Caco-2 (cell line): Measurements from ENCODE around the gene ZNF79. TPM values are rescaled to one million over a fixed set of nuclear protein-coding genes. Genes with fewer than 3 reads are reported as not detected.

Source experiments
- BruUV-seq: library from RNA; stranded (reverse); fragments of 400-500 nt; replicated peaks from 2 replicates; lab custom pipeline; 2021; lab: Mats Ljungman, UMichigan
- CTCF ChIA-PET: fragments of 300-600 bp; sonication (Branson Sonifier 250); formaldehyde crosslinking; loops from one replicate; lab custom pipeline; 2022; ENCODE audit warnings: antibody characterized with exemption; lab: Charles Lee
- POLR2A ChIA-PET: fragments of 300-600 bp; sonication (Branson Sonifier 250); formaldehyde crosslinking; loops from one replicate; lab custom pipeline; 2022; ENCODE audit warnings: antibody characterized with exemption; lab: Charles Lee
- DNase-seq, 2 experiments: peaks; one replicate each; pipeline versions ENCODE4 v3.0.0 to v3.0.0-alpha.2; 2020 to 2022
- H3K27me3 ChIP-seq: replicated peaks from 2 replicates; pipeline ENCODE4 v1.6.0; 2011; ENCODE audit warnings: low read length; ENCODE audit not compliant: control insufficient read depth, insufficient read depth
- H3K36me3 ChIP-seq: 2 replicates; pipeline ENCODE4 v1.5.1; 2011; ENCODE audit warnings: low read length; ENCODE audit not compliant: control insufficient read depth, insufficient read depth
- H3K4me1 ChIP-seq: fragments of 250-450 bp; sonication (Bioruptor Pico); 2 replicates; pipeline ENCODE4 v1.5.1; 2020; ENCODE audit warnings: mild to moderate bottlenecking
- H3K4me3 ChIP-seq: 2 replicates; pipeline ENCODE4 v1.5.1; 2011; ENCODE audit warnings: low read depth, mild to moderate bottlenecking, control low read depth, low read length
- H3K9me3 ChIP-seq: fragments of 250-450 bp; sonication (Bioruptor Pico); 2 replicates; pipeline ENCODE4 v1.5.1; 2020; ENCODE audit warnings: mild to moderate bottlenecking, moderate library complexity
- H3K27ac Mint-ChIP-seq: one replicate; pipeline ENCODE4 v1.8.0; 2022; ENCODE audit warnings: mixed read lengths; ENCODE audit not compliant: unreplicated experiment
- H3K27me3 Mint-ChIP-seq: one replicate; pipeline ENCODE4 v1.8.0; 2022; ENCODE audit warnings: mixed read lengths; ENCODE audit not compliant: insufficient read depth, unreplicated experiment
- H3K36me3 Mint-ChIP-seq: one replicate; pipeline ENCODE4 v1.8.0; 2022; ENCODE audit warnings: mild to moderate bottlenecking, mixed read lengths; ENCODE audit not compliant: insufficient read depth, unreplicated experiment
- H3K4me1 Mint-ChIP-seq: one replicate; pipeline ENCODE4 v1.8.0; 2022; ENCODE audit warnings: low read depth, mixed read lengths; ENCODE audit not compliant: unreplicated experiment
- H3K4me3 Mint-ChIP-seq: one replicate; pipeline ENCODE4 v1.8.0; 2022; ENCODE audit warnings: mild to moderate bottlenecking, moderate library complexity, mixed read lengths; ENCODE audit not compliant: unreplicated experiment
- H3K9me3 Mint-ChIP-seq: one replicate; pipeline ENCODE4 v1.8.0; 2022; ENCODE audit warnings: mixed read lengths; ENCODE audit not compliant: unreplicated experiment
- CTCF ChIP-seq, 2 experiments: fragments of 200-600 bp in 1 of 2; IDR thresholded peaks; 1 replicate in 1 of 2; 2 replicates in 1 of 2; pipeline versions ENCODE4 v1.5.1 to v1.8.0; 2011 to 2022; ENCODE audit warnings: antibody characterized with exemption in 1 of 2, control low read depth in 1 of 2, inconsistent platforms in 1 of 2, low read depth in 1 of 2, low read length in 1 of 2, mild to moderate bottlenecking in 1 of 2, moderate library complexity in 1 of 2; ENCODE audit not compliant: insufficient read depth in 1 of 2, severe bottlenecking in 1 of 2, unreplicated experiment in 1 of 2
- intact Hi-C: fragments of 100-400 bp; cut with micrococcal nuclease; formaldehyde crosslinking; loops from one replicate; pipeline ENCODE4 v1.10.0; 2022; ENCODE audit not compliant: unreplicated experiment
- total RNA-seq: library from RNA; stranded (reverse); gene quantifications from 2 replicates; pipeline ENCODE4 v1.2.3, GENCODE V29; 2022

ZNF79 gene
- total RNA-seq, 1 experiment from 2014 or later, result 9.2 TPM

GRCh38 chr9:127392166-127392565, 32.0 kb upstream of the ZNF79 start:
- peak overlapping the region; percentile 80 for H3K27ac Mint-ChIP-seq
- CTCF ChIA-PET, result no interaction called here
- no peaks in the 10 kb centered on the region for H3K9me3 ChIP-seq
- intact Hi-C loops, result loop anchor here (10.0 kb wide), 1 partner anchor 107 kb away; no protein-coding TSS in a partner anchor
- no peaks in the 10 kb centered on the region for H3K9me3 Mint-ChIP-seq
- H3K27me3 ChIP-seq, result no peaks in the 10 kb centered on the region
- no peak overlapping the region for H3K4me3 ChIP-seq
- BruUV-seq, result no TSS peak
- TF ChIP-seq CTCF (IDR thresholded peaks at IDR 0.05; ENCODE audit: insufficient read depth in 1 of 2, low read depth in 1 of 2, low read length in 1 of 2, severe bottlenecking in 1 of 2, unreplicated experiment in 1 of 2), result no peak
- no peaks in the 10 kb centered on the region for H3K36me3 ChIP-seq
- peaks cover 47% of the 10 kb centered on the region for H3K4me1 Mint-ChIP-seq
- no peaks in the 10 kb centered on the region for H3K27me3 Mint-ChIP-seq
- H3K4me1 ChIP-seq, result peaks cover 71% of the 10 kb centered on the region
- peaks cover 33% of the 10 kb centered on the region for H3K36me3 Mint-ChIP-seq
- peak in 1 of 2 experiments; percentile 26 for DNase-seq
- POLR2A ChIA-PET, result interaction anchor here (1.0 kb wide), 1 partner anchor 12 kb away, joined by 3 read pairs; no protein-coding TSS in a partner anchor
- peak overlapping the region; percentile 5 for H3K4me3 Mint-ChIP-seq

- ChIA-PET POLR2A (interaction anchor here (0.5 to 1.0 kb wide), 3 partner anchors 11 to 32 kb away, joined by 3 read pairs; no protein-coding TSS in a partner anchor), CTCF (interaction anchor here (1.4 kb wide), 1 partner anchor 32 kb away, joined by 5 read pairs; no protein-coding TSS in a partner anchor)
- Histone ChIP-seq H3K27me3 (no peaks in the 10 kb centered on the region), H3K36me3 (no peaks in the 10 kb centered on the region), H3K9me3 (no peaks in the 10 kb centered on the region), H3K4me1 (peaks cover 63% of the 10 kb centered on the region), H3K4me3 (no peak overlapping the region)
- Mint-ChIP-seq H3K36me3 (peaks cover 33% of the 10 kb centered on the region), H3K4me1 (peaks cover 47% of the 10 kb centered on the region), H3K9me3 (no peaks in the 10 kb centered on the region), H3K27ac (peak overlapping the region; percentile 80), H3K4me3 (no peak overlapping the region), H3K27me3 (no peaks in the 10 kb centered on the region)
- no peak for TF ChIP-seq CTCF (IDR thresholded peaks at IDR 0.05; ENCODE audit: insufficient read depth in 1 of 2, low read depth in 1 of 2, low read length in 1 of 2, severe bottlenecking in 1 of 2, unreplicated experiment in 1 of 2)
- DNase-seq, result no peak
- no TSS peak for BruUV-seq
- intact Hi-C loops, result loop anchor here (10.0 kb wide), 1 partner anchor 108 kb away; no protein-coding TSS in a partner anchor
Measured at GRCh38 chr9:127392976-127393375, 31.2 kb upstream of the ZNF79 start.

- DNase-seq, result peak in 1 of 2 experiments; percentile 4
- ChIA-PET CTCF (interaction anchor here (1.3 to 1.4 kb wide), 2 partner anchors 33 to 179 kb away, joined by 3 to 5 read pairs; no protein-coding TSS in a partner anchor), POLR2A (interaction anchor here (0.5 to 1.0 kb wide), 3 partner anchors 31 to 53 kb away, joined by 3 to 6 read pairs (median 3); no protein-coding TSS in a partner anchor)
- H3K36me3 ChIP-seq, result no peaks in the 10 kb centered on the region
- H3K4me1 ChIP-seq, result peaks cover 64% of the 10 kb centered on the region
- Mint-ChIP-seq H3K4me3 (no peak overlapping the region), H3K9me3 (no peaks in the 10 kb centered on the region), H3K36me3 (peaks cover 33% of the 10 kb centered on the region), H3K27ac (peak overlapping the region; percentile 80), H3K4me1 (peaks cover 44% of the 10 kb centered on the region), H3K27me3 (no peaks in the 10 kb centered on the region)
- intact Hi-C loops, result loop anchor here (10.0 kb wide), 1 partner anchor 109 kb away; no protein-coding TSS in a partner anchor
- H3K27me3 ChIP-seq, result no peaks in the 10 kb centered on the region
- H3K9me3 ChIP-seq, result no peaks in the 10 kb centered on the region
- no TSS peak for BruUV-seq
- TF ChIP-seq CTCF (IDR thresholded peaks at IDR 0.05; ENCODE audit: insufficient read depth in 1 of 2, low read depth in 1 of 2, low read length in 1 of 2, severe bottlenecking in 1 of 2, unreplicated experiment in 1 of 2), result no peak
- no peak overlapping the region for H3K4me3 ChIP-seq
Measured at GRCh38 chr9:127393645-127394044, 30.5 kb upstream of the ZNF79 start.
